Ovary (tissue), 9 donors: ENCODE data around the gene DOCK4. TPM values are rescaled to one million over a fixed set of nuclear protein-coding genes. Genes with fewer than 3 reads are reported as not detected.

ENCODE experiments used
- DNase-seq, 5 donors: peaks; one replicate each; pipeline ENCODE4 v3.0.0-alpha.2; 2019 to 2020
- H3K27ac ChIP-seq, 2 donors: fragments of 200-600 bp; one replicate each; pipeline versions ENCODE4 v1.5.1 to v1.8.0; 2019 to 2022
- H3K27me3 ChIP-seq: fragments of 200-600 bp; one replicate; pipeline ENCODE4 v1.8.0; 2022
- H3K36me3 ChIP-seq: fragments of 200-600 bp; sonication (generic); one replicate; pipeline ENCODE4 v1.5.1; 2019
- H3K4me1 ChIP-seq: one replicate; pipeline ENCODE4 v1.8.1; 2013; ENCODE audit warnings: mild to moderate bottlenecking, moderate library complexity; ENCODE audit not compliant: insufficient read depth
- H3K4me3 ChIP-seq: fragments of 200-600 bp; sonication (generic); one replicate; pipeline ENCODE4 v1.5.1; 2017
- H3K9me3 ChIP-seq, 2 donors: fragments of 200-600 bp in 1 of 2; sonication (generic) in 1 of 2; one replicate each; pipeline versions ENCODE4 v1.5.1 to v1.8.1; 2013 to 2019; ENCODE audit warnings: mild to moderate bottlenecking in 1 of 2, moderate library complexity in 1 of 2
- EP300 ChIP-seq: sonication (generic); formaldehyde crosslinking; IDR thresholded peaks from one replicate; pipeline ENCODE4 v1.6.1; 2017; ENCODE audit warnings: antibody characterized with exemption
- POLR2A ChIP-seq: fragments of 450-650 bp; IDR thresholded peaks from one replicate; pipeline ENCODE4 v1.6.1; 2017; ENCODE audit warnings: antibody characterized with exemption, mild to moderate bottlenecking, moderate library complexity
- WGBS, 3 donors: extraction: QIAGEN DNeasy Blood & Tissue Kit in 1 of 3; methylation state at CpG; one replicate each; pipeline versions ENCODE4 v1.1.5 to v1.1.7; 2013 to 2017; 5-methylcytosine and 5-hydroxymethylcytosine counted together
- intact Hi-C, 4 donors: fragments of 100-400 bp; cut with DNase I; formaldehyde crosslinking; loops; one replicate each; pipeline versions ENCODE4 v1.11.0 to v1.15.1; 2022 to 2023
- polyA plus RNA-seq, 2 donors: library from polyadenylated mRNA; stranded (reverse); fragments of 200-250 nt in 1 of 2; fragments of 350-450 nt in 1 of 2; fragmentation: Illumina TruSeq in 1 of 2; extraction: RNeasy Lipid Tissue Mini Kit (QIAGEN cat#74804) in 1 of 2; gene quantifications; one replicate each; pipeline ENCODE4 v1.2.3, GENCODE V29; 2013 to 2014
- total RNA-seq, 7 donors: library from RNA; depleted of rRNA in 2 of 7; stranded (reverse); fragments of >200 nt in 2 of 7; fragmentation: NEBNext Ultra II Directional in 3 of 7; extraction: Animal tissue kit (Norgen Biotek cat#: 25700) in 3 of 7; gene quantifications; one replicate each; pipeline versions ENCODE4 v1.1.0 to v1.2.4, GENCODE V29; 2016 to 2023
- TF ChIP-seq, protein P1 (sequence below), 3 donors: fragments of 450-650 bp in 2 of 3; fragments of 200-600 bp in 1 of 3; IDR thresholded peaks; one replicate each; pipeline versions ENCODE4 v1.5.1 to v1.8.0; 2016 to 2022; ENCODE audit warnings: antibody characterized with exemption in 3 of 3, mild to moderate bottlenecking in 1 of 3
- donor health status: DM: no; HTN: no; CAD: no; lungs with moderate emphysema.
- donor health status: DM: no; HTN: no; CAD: no.
- donor health status: Bipolar disorder and iron deficiency.
- donor health status: DM: yes; HTN: yes; CAD: no.
- donor health status: DM: no; HTN: no; CAD: no.
- donor health status: DM: yes; HTN: yes; CAD: no.

DOCK4 gene
- total and polyA plus RNA-seq, 9 donors = 9.5 to 39.7 (median 27.3) TPM

GRCh38 chr7:112150823-112151641, 55.2 kb downstream of the DOCK4 start:
- H3K4me3 ChIP-seq = no peak overlapping the region
- intact Hi-C loops = no loop called here

GRCh38 chr7:112149734-112150133, 56.5 kb downstream of the DOCK4 start:
- intact Hi-C loops = no loop called here
- Histone ChIP-seq H3K4me3 (no peak overlapping the region), H3K27me3 (no peaks in the 10 kb centered on the region), H3K9me3 (no peaks in the 10 kb centered on the region), H3K36me3 (no peaks in the 10 kb centered on the region), H3K4me1 (peaks cover 4% of the 10 kb centered on the region), H3K27ac (no peak overlapping the region)
- TF ChIP-seq, protein P1, sequence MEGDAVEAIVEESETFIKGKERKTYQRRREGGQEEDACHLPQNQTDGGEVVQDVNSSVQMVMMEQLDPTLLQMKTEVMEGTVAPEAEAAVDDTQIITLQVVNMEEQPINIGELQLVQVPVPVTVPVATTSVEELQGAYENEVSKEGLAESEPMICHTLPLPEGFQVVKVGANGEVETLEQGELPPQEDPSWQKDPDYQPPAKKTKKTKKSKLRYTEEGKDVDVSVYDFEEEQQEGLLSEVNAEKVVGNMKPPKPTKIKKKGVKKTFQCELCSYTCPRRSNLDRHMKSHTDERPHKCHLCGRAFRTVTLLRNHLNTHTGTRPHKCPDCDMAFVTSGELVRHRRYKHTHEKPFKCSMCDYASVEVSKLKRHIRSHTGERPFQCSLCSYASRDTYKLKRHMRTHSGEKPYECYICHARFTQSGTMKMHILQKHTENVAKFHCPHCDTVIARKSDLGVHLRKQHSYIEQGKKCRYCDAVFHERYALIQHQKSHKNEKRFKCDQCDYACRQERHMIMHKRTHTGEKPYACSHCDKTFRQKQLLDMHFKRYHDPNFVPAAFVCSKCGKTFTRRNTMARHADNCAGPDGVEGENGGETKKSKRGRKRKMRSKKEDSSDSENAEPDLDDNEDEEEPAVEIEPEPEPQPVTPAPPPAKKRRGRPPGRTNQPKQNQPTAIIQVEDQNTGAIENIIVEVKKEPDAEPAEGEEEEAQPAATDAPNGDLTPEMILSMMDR (IDR thresholded peaks at IDR 0.05) = no peak
- no peak for TF ChIP-seq EP300
- TF ChIP-seq POLR2A = no peak
- WGBS, 3 donors = 59 to 66% (median 61%) methylated on average over 2 of the region's 2 CpGs
- no peak for DNase-seq

More at GRCh38 chr7:112150823-112151641, 55.2 kb downstream of the DOCK4 start:
- Histone ChIP-seq H3K9me3 (no peaks in the 10 kb centered on the region), H3K36me3 (no peaks in the 10 kb centered on the region), H3K27ac (no peak overlapping the region), H3K4me1 (peaks cover 4% of the 10 kb centered on the region), H3K27me3 (no peaks in the 10 kb centered on the region)
- no peak for DNase-seq
- TF ChIP-seq POLR2A (no peak), EP300 (no peak)
- 85 to 88% (median 86%) methylated on average over 5 of the region's 5 CpGs for WGBS, 3 donors

GRCh38 chr7:112147793-112148361, 58.3 kb downstream of the DOCK4 start:
- 95 to 98% (median 97%) methylated on average over 2 of the region's 2 CpGs for WGBS, 3 donors
- DNase-seq = no peak
- TF ChIP-seq POLR2A (no peak), EP300 (no peak)
- intact Hi-C loops = no loop called here
- H3K27me3 ChIP-seq = no peaks in the 10 kb centered on the region
- no peaks in the 10 kb centered on the region for H3K9me3 ChIP-seq
- H3K4me1 ChIP-seq = peaks cover 7% of the 10 kb centered on the region
- H3K4me3 ChIP-seq = no peak overlapping the region
- no peaks in the 10 kb centered on the region for H3K36me3 ChIP-seq
- no peak overlapping the region for H3K27ac ChIP-seq

DNA sequence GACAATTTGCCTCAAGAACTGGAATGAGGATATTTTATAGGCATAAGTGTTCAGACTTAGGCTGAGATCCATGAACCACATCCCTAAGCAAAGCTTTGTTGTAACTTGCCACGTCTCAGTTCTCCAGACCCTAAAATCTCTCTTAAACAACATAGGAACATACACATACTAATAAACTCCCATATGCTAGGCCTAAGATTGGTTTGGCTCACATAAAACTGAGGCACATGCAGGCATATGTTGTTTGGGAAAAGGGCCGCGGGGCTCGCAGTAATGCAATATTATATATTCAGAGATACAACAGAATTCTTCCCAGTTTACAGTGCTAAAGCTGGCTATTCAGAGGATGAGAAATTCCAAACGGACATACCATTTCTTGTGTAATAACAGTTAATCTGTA, 61.0 kb downstream of the DOCK4 start:
- Histone ChIP-seq H3K27ac (no peak overlapping the region), H3K9me3 (no peaks in the 10 kb centered on the region), H3K36me3 (no peaks in the 10 kb centered on the region), H3K4me3 (no peak overlapping the region), H3K27me3 (no peaks in the 10 kb centered on the region), H3K4me1 (peaks cover 12% of the 10 kb centered on the region)
- TF ChIP-seq EP300 = no peak
- TF ChIP-seq, protein P1 (IDR thresholded peaks at IDR 0.05) = no peak
- no peak for TF ChIP-seq POLR2A
- 91 to 95% (median 92%) methylated on average over 5 of the region's 5 CpGs for WGBS, 3 donors
- no peak for DNase-seq
- intact Hi-C loops = no loop called here

DNA sequence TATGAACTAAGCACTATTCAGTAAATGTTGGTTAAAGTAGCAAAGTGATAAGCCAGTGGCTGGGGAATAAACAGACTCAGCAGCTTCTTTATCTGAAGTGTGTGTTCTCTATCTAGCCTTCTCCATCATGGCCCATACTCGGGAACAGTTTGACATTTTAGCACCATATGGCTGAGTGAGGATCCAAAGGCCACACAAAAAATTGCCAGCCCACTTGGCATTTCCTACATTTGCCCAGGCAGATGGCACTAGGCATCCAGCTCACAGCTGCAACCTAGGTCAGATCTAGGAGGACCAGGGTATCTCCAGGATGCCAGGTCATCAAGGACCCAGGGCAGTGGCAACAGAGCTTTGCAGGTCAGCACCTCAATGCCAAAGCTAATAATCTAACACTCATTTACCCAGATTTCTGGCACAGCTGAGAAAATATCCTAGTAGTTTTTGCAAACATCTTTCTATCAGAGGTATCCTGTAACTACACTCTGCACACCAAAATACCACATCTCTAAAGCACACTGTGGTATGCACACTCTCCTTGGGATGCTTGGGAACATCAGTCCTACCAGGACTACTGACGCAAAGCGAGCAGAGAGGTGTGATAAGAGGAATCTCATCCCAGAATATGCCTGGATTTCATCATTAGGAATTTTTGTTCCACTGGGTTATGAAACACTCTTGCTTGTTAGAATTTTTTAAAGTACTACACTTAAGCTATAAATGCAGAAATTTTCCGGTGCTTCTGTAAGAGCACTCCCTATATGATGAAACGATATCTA, 61.7 kb downstream of the DOCK4 start:
- DNase-seq = peak in 1 of 5 donors; percentile 27
- peaks cover 12% of the 10 kb centered on the region for H3K4me1 ChIP-seq
- H3K4me3 ChIP-seq = no peak overlapping the region
- no peaks in the 10 kb centered on the region for H3K9me3 ChIP-seq
- no peaks in the 10 kb centered on the region for H3K27me3 ChIP-seq
- intact Hi-C loops = no loop called here
- H3K36me3 ChIP-seq = no peaks in the 10 kb centered on the region
- TF ChIP-seq, protein P1 (IDR thresholded peaks at IDR 0.05) = no peak
- TF ChIP-seq POLR2A = no peak
- TF ChIP-seq EP300 = no peak
- H3K27ac ChIP-seq = no peak overlapping the region
- WGBS, 3 donors = 49 to 64% (median 61%) methylated on average over 5 of the region's 5 CpGs
